Measurements from ENCODE around the gene MAP7D2.

MAP7D2 gene

DNA sequence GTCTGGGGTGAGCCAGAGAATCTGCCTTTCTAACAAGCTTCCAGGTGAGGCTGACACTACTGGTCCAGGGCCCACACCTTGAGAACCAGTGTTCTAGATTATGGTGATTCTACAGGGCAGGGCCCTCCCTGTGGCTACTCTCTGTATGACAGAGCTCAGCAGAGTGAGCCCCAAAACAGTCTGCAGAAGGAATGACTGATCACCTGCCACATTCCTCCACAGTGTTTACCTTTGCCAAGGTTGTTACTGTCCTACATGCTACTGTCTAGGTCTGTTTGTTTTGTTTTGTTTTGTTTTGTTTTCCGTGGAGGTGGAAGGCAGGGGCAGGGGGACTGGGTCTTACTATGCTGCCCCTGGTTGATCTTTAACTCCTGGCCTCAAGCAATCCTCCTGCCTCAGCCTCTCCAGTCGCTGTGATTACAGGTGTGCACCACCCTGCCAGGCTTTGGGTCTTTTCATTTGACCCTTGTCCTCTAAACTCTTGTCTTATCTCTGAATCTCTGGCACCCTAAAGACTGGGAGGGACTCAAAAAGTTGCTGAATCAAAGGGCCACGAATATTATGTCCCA is 45.1 kb downstream of the MAP7D2 start:
- Histone ChIP-seq H3K4me3 (ENCODE audit: control insufficient read depth in 1 of 7, extremely low read depth in 1 of 7, insufficient read depth in 4 of 7, low read depth in 2 of 7, low read length in 6 of 7) (no peak overlapping the region), H3K9me3 (ENCODE audit: control extremely low read depth in 1 of 5, control insufficient read depth in 4 of 5, insufficient read depth in 2 of 5, low read depth in 1 of 5, low read length in 4 of 5) (no peaks in the 10 kb centered on the region), H3K36me3 (ENCODE audit: control insufficient read depth in 4 of 4, insufficient read depth in 4 of 4, low read length in 3 of 4) (no peaks in the 10 kb centered on the region), H3K27ac (ENCODE audit: insufficient read depth in 1 of 2, low read depth in 1 of 2, low read length in 2 of 2, poor library complexity in 1 of 2, severe bottlenecking in 2 of 2) (no peak overlapping the region), H3K4me1 (ENCODE audit: control extremely low read depth in 1 of 4, control insufficient read depth in 4 of 4, insufficient read depth in 4 of 4, low read length in 3 of 4) (peaks cover 0 to 6% (median under 1%) of the 10 kb centered on the region in 4 experiments), H3K27me3 (replicated peaks in 2 of 5; ENCODE audit: control insufficient read depth in 4 of 5, insufficient read depth in 5 of 5, low read length in 4 of 5) (peaks cover 0 to 15% (median 0%) of the 10 kb centered on the region in 5 experiments)
- ChIA-PET CTCF (interaction anchor here (2.3 kb wide), 1 partner anchor 10 kb away, joined by 5 read pairs; no protein-coding TSS in a partner anchor), POLR2A (no interaction called here)
- no peak for DNase-seq
- 71% methylated on average over 1 of the region's 3 CpGs for WGBS (ENCODE audit: insufficient coverage)

DNA sequence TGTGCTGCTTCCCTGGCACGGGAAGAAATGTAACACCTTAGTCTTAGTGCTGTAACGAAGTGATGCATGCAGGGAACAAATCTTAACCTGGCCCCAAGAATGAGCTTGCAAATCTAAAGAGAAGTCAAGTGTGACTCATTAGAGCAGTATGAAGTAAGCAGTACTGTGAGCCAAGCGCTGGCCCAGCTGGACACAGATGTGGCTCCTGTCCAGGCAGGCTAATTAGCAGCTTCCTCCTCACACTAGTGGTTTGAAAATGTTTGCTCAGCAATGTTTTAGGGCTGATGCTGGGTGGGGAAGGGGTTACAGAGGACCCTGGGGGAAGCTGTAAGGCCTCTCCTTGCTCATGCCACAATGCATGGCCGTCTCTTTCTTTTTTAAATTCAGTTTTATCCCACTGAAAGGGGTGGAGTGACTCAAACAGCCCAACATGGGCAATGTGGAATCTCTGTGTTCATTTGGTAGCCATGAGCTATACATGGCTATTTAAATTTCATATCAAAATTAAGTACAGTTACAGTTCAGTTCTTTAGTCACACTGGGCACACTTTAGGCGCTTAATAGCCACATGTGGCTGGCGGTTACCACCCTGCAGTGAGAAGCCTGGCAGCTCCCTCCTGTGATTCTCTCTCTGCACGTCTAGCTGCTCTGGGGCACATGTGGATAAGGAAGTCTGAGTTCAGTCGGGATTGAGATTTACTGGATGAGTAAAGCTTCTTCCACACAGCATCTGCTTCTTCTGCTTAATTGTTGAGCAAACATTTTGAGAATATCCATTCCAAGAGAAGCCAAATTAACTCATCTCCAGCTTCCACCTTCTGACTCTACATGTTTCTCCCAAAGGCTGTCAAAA is 48.8 kb downstream of the MAP7D2 start:
- 75% methylated on average over 4 of the region's 8 CpGs for WGBS (ENCODE audit: insufficient coverage)
- Histone ChIP-seq H3K4me3 (ENCODE audit: control insufficient read depth in 1 of 7, extremely low read depth in 1 of 7, insufficient read depth in 4 of 7, low read depth in 2 of 7, low read length in 6 of 7) (no peak overlapping the region), H3K27ac (ENCODE audit: insufficient read depth in 1 of 2, low read depth in 1 of 2, low read length in 2 of 2, poor library complexity in 1 of 2, severe bottlenecking in 2 of 2) (no peak overlapping the region), H3K9me3 (ENCODE audit: control extremely low read depth in 1 of 5, control insufficient read depth in 4 of 5, insufficient read depth in 2 of 5, low read depth in 1 of 5, low read length in 4 of 5) (no peaks in the 10 kb centered on the region), H3K4me1 (ENCODE audit: control extremely low read depth in 1 of 4, control insufficient read depth in 4 of 4, insufficient read depth in 4 of 4, low read length in 3 of 4) (peaks cover 0 to 6% (median 2%) of the 10 kb centered on the region in 4 experiments), H3K36me3 (ENCODE audit: control insufficient read depth in 4 of 4, insufficient read depth in 4 of 4, low read length in 3 of 4) (no peaks in the 10 kb centered on the region), H3K27me3 (replicated peaks in 2 of 5; ENCODE audit: control insufficient read depth in 4 of 5, insufficient read depth in 5 of 5, low read length in 4 of 5) (peaks cover 0 to 13% (median 0%) of the 10 kb centered on the region in 5 experiments)
- ChIA-PET POLR2A (no interaction called here), CTCF (interaction anchor here (0.5 to 4.5 kb wide), 9 partner anchors 11 to 477 kb away, joined by 3 to 40 read pairs (median 3); partner anchors contain the start of gene BCLAF3)
- DNase-seq, result peak in 2 of 3 donors; percentile 66 to 72

DNA sequence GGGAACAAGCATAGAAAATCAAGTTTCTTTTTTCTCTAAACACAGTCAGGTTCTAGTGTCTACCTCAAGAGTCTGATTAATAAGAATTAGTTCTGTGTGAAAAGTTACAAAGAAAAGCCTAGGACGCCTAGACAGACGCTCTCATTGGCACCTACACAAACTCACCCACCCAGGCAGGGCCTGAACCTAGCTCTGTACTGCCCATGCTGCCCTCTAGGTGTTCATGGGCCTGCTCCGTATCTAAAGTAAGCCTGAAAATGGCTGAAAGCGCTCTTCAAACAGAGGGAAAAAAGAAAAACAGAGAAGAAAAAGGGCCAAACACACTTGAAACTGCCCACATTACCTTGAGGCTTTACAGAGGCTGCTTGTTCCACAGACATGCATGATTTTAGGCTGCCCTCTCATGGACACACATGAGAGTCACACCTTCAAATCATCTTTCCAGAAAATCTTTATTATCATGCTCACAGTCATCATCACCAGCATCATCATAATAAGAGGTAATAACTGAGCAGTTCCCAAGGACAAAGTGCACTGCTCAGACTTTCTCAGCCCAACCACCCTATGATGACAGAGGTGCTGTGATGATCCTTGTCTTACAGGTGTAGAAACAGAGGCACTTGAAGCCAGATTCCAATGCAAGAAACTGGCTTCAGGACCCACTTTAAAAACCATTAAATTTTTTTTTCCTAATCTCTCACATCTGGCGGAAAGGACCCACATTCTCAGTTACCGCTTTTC is 49.6 kb downstream of the MAP7D2 start:
- DNase-seq, result peak; percentile 43 to 76 (median 73)
- no peak overlapping the region for H3K4me3 ChIP-seq (ENCODE audit: control insufficient read depth in 1 of 7, extremely low read depth in 1 of 7, insufficient read depth in 4 of 7, low read depth in 2 of 7, low read length in 6 of 7)
- POLR2A ChIA-PET, result no interaction called here
- no peaks in the 10 kb centered on the region for H3K9me3 ChIP-seq (ENCODE audit: control extremely low read depth in 1 of 5, control insufficient read depth in 4 of 5, insufficient read depth in 2 of 5, low read depth in 1 of 5, low read length in 4 of 5)
- CTCF ChIA-PET, result interaction anchor here (0.7 to 4.5 kb wide), 11 partner anchors 10 to 671 kb away, joined by 3 to 40 read pairs (median 3); partner anchors contain the start of gene BCLAF3
- H3K27me3 ChIP-seq (replicated peaks in 2 of 5; ENCODE audit: control insufficient read depth in 4 of 5, insufficient read depth in 5 of 5, low read length in 4 of 5), result peaks cover 0 to 9% (median 0%) of the 10 kb centered on the region in 5 experiments
- H3K4me1 ChIP-seq (ENCODE audit: control extremely low read depth in 1 of 4, control insufficient read depth in 4 of 4, insufficient read depth in 4 of 4, low read length in 3 of 4), result peaks cover 1 to 11% (median 5%) of the 10 kb centered on the region in 4 experiments
- H3K27ac ChIP-seq (ENCODE audit: insufficient read depth in 1 of 2, low read depth in 1 of 2, low read length in 2 of 2, poor library complexity in 1 of 2, severe bottlenecking in 2 of 2), result no peak overlapping the region
- WGBS (ENCODE audit: insufficient coverage), result 66% methylated on average over 5 of the region's 6 CpGs
- H3K36me3 ChIP-seq (ENCODE audit: control insufficient read depth in 4 of 4, insufficient read depth in 4 of 4, low read length in 3 of 4), result no peaks in the 10 kb centered on the region

DNA sequence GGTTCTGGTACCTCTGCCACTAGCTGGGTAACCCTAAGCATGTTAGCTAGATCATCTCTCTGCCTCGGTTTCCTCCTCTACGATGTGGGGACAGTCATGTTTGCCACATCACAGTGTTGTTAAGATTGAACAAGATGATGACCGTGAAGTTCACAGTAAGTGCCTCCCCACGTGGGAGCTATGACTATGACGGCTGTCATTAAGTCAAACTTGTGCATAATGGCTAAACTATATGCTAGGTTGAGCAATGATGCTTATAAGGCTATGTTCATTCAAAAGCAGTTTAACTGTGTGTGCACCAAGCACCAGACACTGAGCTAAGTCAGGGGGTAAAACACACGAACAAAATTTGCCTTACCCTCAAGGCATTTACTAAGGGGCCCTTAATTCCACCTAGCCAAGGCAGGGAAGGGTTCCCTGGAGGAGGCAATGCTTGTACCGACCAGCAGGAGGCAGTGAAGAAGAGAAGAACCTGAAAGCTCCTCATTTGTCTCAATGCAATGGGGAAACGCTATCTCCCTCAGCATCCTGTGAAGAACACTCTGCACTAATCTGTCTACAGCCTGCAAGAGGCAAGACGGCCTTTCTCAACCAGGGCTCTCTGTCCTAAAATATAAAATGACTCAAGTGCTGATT is 52.9 kb downstream of the MAP7D2 start:
- DNase-seq, result peak in 1 of 3 donors; percentile 18
- POLR2A ChIA-PET, result no interaction called here

DNA sequence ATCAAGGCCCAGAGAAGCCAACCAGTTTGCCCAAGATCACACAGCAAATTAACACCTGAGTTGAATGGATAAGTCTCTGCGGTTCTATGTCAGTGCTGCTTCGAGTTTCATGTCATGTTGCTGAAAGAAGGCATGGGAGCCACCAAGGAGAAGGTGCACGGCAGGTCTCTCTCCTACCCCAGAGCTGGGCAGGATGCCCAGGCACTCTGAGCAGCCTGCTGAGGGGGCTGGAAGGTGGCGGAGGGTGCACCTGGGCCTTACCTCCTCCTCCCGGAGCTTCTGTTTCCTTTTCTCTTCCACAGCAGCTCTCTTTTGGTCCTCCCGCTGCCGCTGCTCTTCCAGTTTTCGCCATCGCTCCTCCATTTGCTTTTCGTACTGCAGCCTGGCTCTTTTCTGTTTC is 53.6 kb downstream of the MAP7D2 start:
- Histone ChIP-seq H3K36me3 (ENCODE audit: control insufficient read depth in 4 of 4, insufficient read depth in 4 of 4, low read length in 3 of 4) (no peaks in the 10 kb centered on the region), H3K27me3 (replicated peaks in 2 of 5; ENCODE audit: control insufficient read depth in 4 of 5, insufficient read depth in 5 of 5, low read length in 4 of 5) (no peaks in the 10 kb centered on the region), H3K4me1 (ENCODE audit: control extremely low read depth in 1 of 4, control insufficient read depth in 4 of 4, insufficient read depth in 4 of 4, low read length in 3 of 4) (peaks cover 6 to 32% (median 24%) of the 10 kb centered on the region in 4 experiments), H3K4me3 (ENCODE audit: control insufficient read depth in 1 of 7, extremely low read depth in 1 of 7, insufficient read depth in 4 of 7, low read depth in 2 of 7, low read length in 6 of 7) (no peak overlapping the region), H3K9me3 (ENCODE audit: control extremely low read depth in 1 of 5, control insufficient read depth in 4 of 5, insufficient read depth in 2 of 5, low read depth in 1 of 5, low read length in 4 of 5) (no peaks in the 10 kb centered on the region), H3K27ac (ENCODE audit: insufficient read depth in 1 of 2, low read depth in 1 of 2, low read length in 2 of 2, poor library complexity in 1 of 2, severe bottlenecking in 2 of 2) (no peak overlapping the region)
- DNase-seq, result no peak
- WGBS (ENCODE audit: insufficient coverage), result 83% methylated on average over 10 of the region's 10 CpGs
- CTCF ChIA-PET, result interaction anchor here (1.6 kb wide), 1 partner anchor 40 kb away, joined by 3 read pairs; no protein-coding TSS in a partner anchor
- POLR2A ChIA-PET, result no interaction called here

More for the DNA sequence above, 52.9 kb downstream of the MAP7D2 start:
- H3K4me1 ChIP-seq (ENCODE audit: control extremely low read depth in 1 of 4, control insufficient read depth in 4 of 4, insufficient read depth in 4 of 4, low read length in 3 of 4), result peaks cover 6 to 32% (median 24%) of the 10 kb centered on the region in 4 experiments
- H3K9me3 ChIP-seq (ENCODE audit: control extremely low read depth in 1 of 5, control insufficient read depth in 4 of 5, insufficient read depth in 2 of 5, low read depth in 1 of 5, low read length in 4 of 5), result no peaks in the 10 kb centered on the region
- H3K4me3 ChIP-seq (ENCODE audit: control insufficient read depth in 1 of 7, extremely low read depth in 1 of 7, insufficient read depth in 4 of 7, low read depth in 2 of 7, low read length in 6 of 7), result no peak overlapping the region
- no peaks in the 10 kb centered on the region for H3K27me3 ChIP-seq (replicated peaks in 2 of 5; ENCODE audit: control insufficient read depth in 4 of 5, insufficient read depth in 5 of 5, low read length in 4 of 5)
- CTCF ChIA-PET, result interaction anchor here (1.6 kb wide), 1 partner anchor 39 kb away, joined by 3 read pairs; no protein-coding TSS in a partner anchor
- 64% methylated on average over 9 of the region's 9 CpGs for WGBS (ENCODE audit: insufficient coverage)
- H3K27ac ChIP-seq (ENCODE audit: insufficient read depth in 1 of 2, low read depth in 1 of 2, low read length in 2 of 2, poor library complexity in 1 of 2, severe bottlenecking in 2 of 2), result no peak overlapping the region
- H3K36me3 ChIP-seq (ENCODE audit: control insufficient read depth in 4 of 4, insufficient read depth in 4 of 4, low read length in 3 of 4), result no peaks in the 10 kb centered on the region

DNA sequence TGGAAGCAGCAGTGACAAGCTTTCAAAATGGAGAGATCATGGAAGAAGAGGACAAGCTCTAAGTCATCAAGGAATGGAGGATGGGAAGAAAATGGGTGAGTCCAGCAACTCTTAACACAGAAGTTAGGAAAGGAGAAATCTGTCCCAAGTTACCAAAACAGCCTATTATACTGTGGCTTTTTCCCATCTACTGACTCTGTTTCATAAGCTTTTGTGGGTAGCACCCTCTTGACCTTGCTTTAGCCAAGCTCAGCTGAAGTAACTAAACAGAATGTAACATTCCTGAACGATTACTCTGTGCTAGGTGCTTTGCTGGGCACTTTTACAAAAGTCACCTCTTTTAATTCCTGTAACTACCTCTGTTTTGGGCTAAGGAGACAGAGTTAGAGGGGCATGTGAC is 54.9 kb downstream of the MAP7D2 start:
- CTCF ChIA-PET, result interaction anchor here (0.8 to 1.6 kb wide), 8 partner anchors 9 to 316 kb away, joined by 3 to 7 read pairs (median 5); partner anchors contain the start of gene BCLAF3
- POLR2A ChIA-PET, result interaction anchor here (0.6 to 0.7 kb wide), 2 partner anchors 140 to 665 kb away, joined by 3 read pairs; no protein-coding TSS in a partner anchor
- WGBS (ENCODE audit: insufficient coverage), result no CpG with 5 or more reads among the region's 1 CpG
- H3K4me3 ChIP-seq (ENCODE audit: control insufficient read depth in 1 of 7, extremely low read depth in 1 of 7, insufficient read depth in 4 of 7, low read depth in 2 of 7, low read length in 6 of 7), result no peak overlapping the region
- H3K4me1 ChIP-seq (ENCODE audit: control extremely low read depth in 1 of 4, control insufficient read depth in 4 of 4, insufficient read depth in 4 of 4, low read length in 3 of 4), result peaks cover 6 to 30% (median 21%) of the 10 kb centered on the region in 4 experiments
- H3K27me3 ChIP-seq (replicated peaks in 2 of 5; ENCODE audit: control insufficient read depth in 4 of 5, insufficient read depth in 5 of 5, low read length in 4 of 5), result peaks cover 0 to 7% (median 0%) of the 10 kb centered on the region in 5 experiments
- H3K27ac ChIP-seq (ENCODE audit: insufficient read depth in 1 of 2, low read depth in 1 of 2, low read length in 2 of 2, poor library complexity in 1 of 2, severe bottlenecking in 2 of 2), result no peak overlapping the region
- H3K36me3 ChIP-seq (ENCODE audit: control insufficient read depth in 4 of 4, insufficient read depth in 4 of 4, low read length in 3 of 4), result no peaks in the 10 kb centered on the region
- DNase-seq, result no peak
- H3K9me3 ChIP-seq (ENCODE audit: control extremely low read depth in 1 of 5, control insufficient read depth in 4 of 5, insufficient read depth in 2 of 5, low read depth in 1 of 5, low read length in 4 of 5), result no peaks in the 10 kb centered on the region
